Endodermal cell (in vitro differentiated cells): ENCODE results near the gene NTN4. TPM values are rescaled to one million over a fixed set of nuclear protein-coding genes. Genes with fewer than 3 reads are reported as not detected.
A peak's percentile ranks its signal among the peaks of the same experiment; 100 is the strongest.

Experiments
- DNase-seq: peaks from one replicate; pipeline ENCODE4 v3.0.0-alpha.2; 2017
- H3K27ac ChIP-seq: 2 replicates; pipeline ENCODE4 v1.5.1; 2013; ENCODE audit warnings: mild to moderate bottlenecking, low read depth, low read length, moderate library complexity
- H3K27me3 ChIP-seq: 2 replicates; pipeline ENCODE4 v1.6.1; 2013; ENCODE audit warnings: mild to moderate bottlenecking, low read length, moderate library complexity; ENCODE audit not compliant: insufficient read depth, control insufficient read depth, poor library complexity, severe bottlenecking
- H3K36me3 ChIP-seq: 2 replicates; pipeline ENCODE4 v1.7.0; 2013; ENCODE audit warnings: mild to moderate bottlenecking, low read length, moderate library complexity; ENCODE audit not compliant: control insufficient read depth, insufficient read depth
- H3K4me1 ChIP-seq: one replicate; pipeline ENCODE4 v1.7.0; 2013; ENCODE audit warnings: low read length; ENCODE audit not compliant: control insufficient read depth, insufficient read depth
- H3K4me3 ChIP-seq: 2 replicates; pipeline ENCODE4 v1.5.1; 2013; ENCODE audit warnings: mild to moderate bottlenecking, low read length, moderate library complexity
- H3K9ac ChIP-seq: 2 replicates; pipeline ENCODE4 v1.6.1; 2013; ENCODE audit warnings: mild to moderate bottlenecking, low read length, moderate library complexity; ENCODE audit not compliant: poor library complexity, severe bottlenecking; ENCODE audit errors: extremely low read depth
- H3K9me3 ChIP-seq: 2 replicates; pipeline ENCODE4 v1.6.1; 2013; ENCODE audit warnings: mild to moderate bottlenecking, low read length, moderate library complexity; ENCODE audit not compliant: control insufficient read depth
- H3K27ac Mint-ChIP-seq: 2 replicates; pipeline ENCODE4 v1.8.0; 2020; ENCODE audit warnings: mixed read lengths
- H3K27me3 Mint-ChIP-seq: 2 replicates; pipeline ENCODE4 v1.8.0; 2021; ENCODE audit warnings: mild to moderate bottlenecking, mixed read lengths; ENCODE audit not compliant: insufficient read depth
- H3K36me3 Mint-ChIP-seq: 2 replicates; pipeline ENCODE4 v1.8.0; 2020; ENCODE audit warnings: low read depth, mixed read lengths
- H3K4me1 Mint-ChIP-seq: 2 replicates; pipeline ENCODE4 v1.8.0; 2020; ENCODE audit warnings: mixed read lengths
- H3K4me3 Mint-ChIP-seq: 2 replicates; pipeline ENCODE4 v1.8.0; 2020; ENCODE audit warnings: mild to moderate bottlenecking, moderate library complexity, mixed read lengths
- H3K9me3 Mint-ChIP-seq: 2 replicates; pipeline ENCODE4 v1.8.0; 2020; ENCODE audit warnings: mild to moderate bottlenecking, mixed read lengths
- CTCF ChIP-seq: fragments of 200-600 bp; sonication (generic); conservative IDR thresholded peaks from 2 replicates; pipeline ENCODE4 v1.5.0; 2021; ENCODE audit warnings: antibody characterized with exemption, mild to moderate bottlenecking
- WGBS, 2 experiments: methylation state at CpG; one replicate each; pipeline versions ENCODE4 v1.1.5 to v1.1.7; 2013; ENCODE audit warnings: missing lambda C conversion rate in 2 of 2, mixed read lengths in 1 of 2; ENCODE audit not compliant: insufficient coverage in 1 of 2, insufficient read length in 1 of 2; 5-methylcytosine and 5-hydroxymethylcytosine counted together
- total RNA-seq, 2 donors: library from RNA; stranded (reverse); fragmentation: NEBNext Ultra II Directional in 1 of 2; extraction: Animal tissue kit (Norgen Biotek cat#: 25700) in 1 of 2; gene quantifications; 2 replicates in 1 of 2; 3 replicates in 1 of 2; pipeline ENCODE4 v1.2.1, GENCODE V29; 2021

Gene NTN4
- total RNA-seq, 2 donors from 2014 or later: 57.4 to 58.2 TPM

DNA sequence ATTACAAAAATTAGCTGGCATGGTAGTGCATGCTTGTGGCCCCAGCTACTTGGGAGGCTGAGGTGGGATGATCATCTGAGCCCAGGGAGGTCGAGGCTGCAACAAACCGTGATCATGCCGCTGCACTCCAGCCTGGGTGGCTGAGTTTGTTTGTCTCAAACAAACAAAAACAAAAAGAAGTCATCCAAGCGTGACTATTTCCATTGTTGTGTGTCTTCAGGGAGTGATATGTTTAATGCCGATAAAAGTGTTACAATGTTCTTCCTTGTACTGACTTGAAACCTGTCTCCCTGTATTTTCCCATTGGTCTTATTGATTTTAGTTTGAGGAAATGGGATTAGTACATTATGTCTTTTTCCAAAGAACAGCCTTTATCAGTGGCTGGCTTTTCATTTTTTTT lies 163.7 kb downstream of the NTN4 start:
- Histone ChIP-seq H3K4me1 (peaks cover 22% of the 10 kb centered on the region), H3K27me3 (no peaks in the 10 kb centered on the region), H3K9me3 (no peaks in the 10 kb centered on the region), H3K27ac (no peak overlapping the region), H3K4me3 (peak overlapping the region; percentile 8), H3K9ac (no peak overlapping the region), H3K36me3 (no peaks in the 10 kb centered on the region)
- no peak overlapping the region for H3K4me3 Mint-ChIP-seq
- no peaks in the 10 kb centered on the region for H3K9me3 Mint-ChIP-seq
- WGBS, 2 experiments: 87 to 88% methylated on average over 3 to 5 of the region's 5 CpGs
- peaks cover 36% of the 10 kb centered on the region for H3K4me1 Mint-ChIP-seq
- no peak for TF ChIP-seq CTCF
- DNase-seq: no peak
- H3K27ac Mint-ChIP-seq: no peak overlapping the region
- no peaks in the 10 kb centered on the region for H3K27me3 Mint-ChIP-seq
- H3K36me3 Mint-ChIP-seq: no peaks in the 10 kb centered on the region

DNA sequence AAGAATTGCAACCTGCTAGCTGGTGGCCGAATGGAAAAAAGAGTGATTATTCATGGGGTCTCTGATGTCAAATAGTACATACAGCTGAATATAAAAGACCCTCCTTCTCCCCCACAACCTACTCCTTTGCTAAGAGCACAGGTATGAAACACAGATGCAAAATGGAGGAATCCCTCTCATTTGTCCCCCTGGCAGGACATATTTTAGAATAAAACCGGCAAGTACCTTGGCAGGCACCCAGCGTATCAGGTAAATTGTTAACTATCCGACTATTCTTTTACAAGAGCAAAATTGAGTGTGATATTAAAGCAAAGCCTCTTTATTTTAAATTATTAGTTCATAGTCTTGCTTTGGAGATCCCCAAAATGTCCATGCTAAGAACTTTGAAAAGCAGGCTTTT lies 165.6 kb downstream of the NTN4 start:
- Histone ChIP-seq H3K9me3 (no peaks in the 10 kb centered on the region), H3K4me1 (peaks cover 18% of the 10 kb centered on the region), H3K27me3 (no peaks in the 10 kb centered on the region), H3K4me3 (no peak overlapping the region), H3K9ac (no peak overlapping the region), H3K36me3 (no peaks in the 10 kb centered on the region), H3K27ac (no peak overlapping the region)
- Mint-ChIP-seq H3K27me3 (peaks cover 2% of the 10 kb centered on the region), H3K4me3 (no peak overlapping the region), H3K4me1 (peaks cover 30% of the 10 kb centered on the region), H3K9me3 (no peaks in the 10 kb centered on the region), H3K36me3 (no peaks in the 10 kb centered on the region), H3K27ac (no peak overlapping the region)
- WGBS, 2 experiments: 93 to 95% methylated on average over 3 to 4 of the region's 4 CpGs
- TF ChIP-seq CTCF: no peak
- DNase-seq: no peak

- Mint-ChIP-seq H3K4me1 (peaks cover 26% of the 10 kb centered on the region), H3K9me3 (no peaks in the 10 kb centered on the region), H3K27ac (no peak overlapping the region), H3K4me3 (no peak overlapping the region), H3K36me3 (no peaks in the 10 kb centered on the region), H3K27me3 (peaks cover 3% of the 10 kb centered on the region)
- no peak overlapping the region for H3K4me3 ChIP-seq
- H3K27ac ChIP-seq: peak overlapping the region; percentile 72
- H3K9ac ChIP-seq: no peak overlapping the region
- WGBS, 2 experiments: 73 to 93% methylated on average over 3 to 7 of the region's 7 CpGs
- no peak for DNase-seq
- H3K36me3 ChIP-seq: no peaks in the 10 kb centered on the region
- H3K27me3 ChIP-seq: no peaks in the 10 kb centered on the region
- peaks cover 14% of the 10 kb centered on the region for H3K4me1 ChIP-seq
- no peak for TF ChIP-seq CTCF
- no peaks in the 10 kb centered on the region for H3K9me3 ChIP-seq
Measured at GRCh38 chr12:95624589-95624988, 166.0 kb downstream of the NTN4 start.
